GM21723 (cell line): Measurements from ENCODE around the gene MCFD2.

Source experiments
- ATAC-seq: cut with Tn5 transposase; IDR thresholded peaks from one replicate; pipeline ENCODE4 v1.9.1; 2021; ENCODE audit warnings: mild to moderate bottlenecking, moderate library complexity; ENCODE audit not compliant: unreplicated experiment

Gene MCFD2

GRCh38 chr2:46915281-46915810, at the start of gene MCFD2:
MCFD2 (minus strand) TSS chr2:46915806; CDS start chr2:46909171, 6,635 bp downstream.
- peak; percentile 15 for ATAC-seq

GRCh38 chr2:46964835-46965560, 49.4 kb upstream of the MCFD2 start:
- ATAC-seq: no peak

GRCh38 chr2:46963941-46964673, 48.5 kb upstream of the MCFD2 start:
- no peak for ATAC-seq

- no peak for ATAC-seq
These were observed 47.6 kb upstream of the MCFD2 start for GRCh38 chr2:46963210-46963609.

GRCh38 chr2:46962751-46963150, 47.1 kb upstream of the MCFD2 start:
- ATAC-seq: no peak

GRCh38 chr2:46960618-46961017, 45.0 kb upstream of the MCFD2 start:
- no peak for ATAC-seq

GRCh38 chr2:46958431-46959017, 42.9 kb upstream of the MCFD2 start:
- ATAC-seq: no peak

- ATAC-seq: no peak
These were observed 41.5 kb upstream of the MCFD2 start for GRCh38 chr2:46956981-46957531.

GRCh38 chr2:46955764-46956163, 40.2 kb upstream of the MCFD2 start:
- no peak for ATAC-seq

GRCh38 chr2:46954951-46955571, 39.5 kb upstream of the MCFD2 start:
- no peak for ATAC-seq

GRCh38 chr2:46952171-46952570, 36.6 kb upstream of the MCFD2 start:
- no peak for ATAC-seq

- no peak for ATAC-seq
These were observed 35.9 kb upstream of the MCFD2 start for GRCh38 chr2:46951290-46952064.

- no peak for ATAC-seq
These were observed 34.7 kb upstream of the MCFD2 start for GRCh38 chr2:46950314-46950713.

GRCh38 chr2:46947841-46948240, 32.2 kb upstream of the MCFD2 start:
- ATAC-seq: no peak

- no peak for ATAC-seq
These were observed 30.1 kb upstream of the MCFD2 start for GRCh38 chr2:46945671-46946070.

- peak; percentile 43 for ATAC-seq
These were observed 28.5 kb upstream of the MCFD2 start for GRCh38 chr2:46943881-46944798.

- ATAC-seq: no peak
These were observed 27.5 kb upstream of the MCFD2 start for GRCh38 chr2:46942891-46943626.

- peak; percentile 46 for ATAC-seq
These were observed 26.5 kb upstream of the MCFD2 start for GRCh38 chr2:46942143-46942526.
